NCI-H2171 treated with DMSO at 0.1 percent for 48 hours (cell line): ENCODE data around the gene RALGAPB.
"Not testable (repeated sequence)": the region's sequence is repeated elsewhere in the genome, so short reads cannot be mapped to it uniquely, and the experiment has no call there.

Source experiments
- DNase-seq: peaks from one replicate; lab custom pipeline; 2025; lab: John Stamatoyannopoulos, UW

Gene RALGAPB

DNA sequence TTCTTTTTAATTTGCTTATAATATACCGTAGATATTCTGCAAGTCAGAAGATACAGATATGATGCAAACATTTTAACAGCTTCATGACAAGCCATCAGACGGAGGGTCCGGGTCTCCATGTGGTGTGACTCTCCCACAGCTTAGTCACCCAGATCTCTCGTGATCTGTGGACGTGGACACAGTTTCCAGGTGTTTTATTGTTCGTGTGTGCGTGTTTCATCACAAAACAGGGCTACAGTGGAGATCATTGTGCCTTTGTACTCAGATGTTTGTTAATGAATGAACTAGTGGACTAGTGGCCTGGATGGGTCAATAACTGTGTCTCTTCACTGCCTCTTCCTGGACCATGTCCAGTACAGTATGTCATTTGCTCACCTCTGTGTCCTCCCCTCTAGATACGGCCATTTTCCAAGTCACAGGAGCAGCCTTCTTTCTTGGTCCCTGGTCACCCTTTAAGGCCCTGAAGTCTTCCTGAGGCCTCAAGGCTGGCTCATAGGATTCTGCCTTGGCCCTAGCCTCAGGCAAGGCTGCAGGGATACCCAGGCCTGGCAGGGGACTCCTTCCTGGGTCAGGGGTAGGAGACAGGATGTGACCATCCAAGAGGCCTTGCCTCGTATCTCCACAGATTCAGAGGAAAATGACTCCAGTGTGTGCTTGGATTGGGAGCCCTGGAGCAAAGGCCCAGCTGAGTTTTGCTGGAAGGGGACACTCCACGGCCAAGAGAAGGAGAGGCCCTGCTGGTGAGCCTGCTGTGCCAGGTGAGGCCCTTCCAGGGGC is 112.9 kb downstream of the RALGAPB start:
- DNase-seq, result no peak

- no peak for DNase-seq
These were observed 113.5 kb downstream of the RALGAPB start for GRCh38 chr20:38586181-38586525.

DNA sequence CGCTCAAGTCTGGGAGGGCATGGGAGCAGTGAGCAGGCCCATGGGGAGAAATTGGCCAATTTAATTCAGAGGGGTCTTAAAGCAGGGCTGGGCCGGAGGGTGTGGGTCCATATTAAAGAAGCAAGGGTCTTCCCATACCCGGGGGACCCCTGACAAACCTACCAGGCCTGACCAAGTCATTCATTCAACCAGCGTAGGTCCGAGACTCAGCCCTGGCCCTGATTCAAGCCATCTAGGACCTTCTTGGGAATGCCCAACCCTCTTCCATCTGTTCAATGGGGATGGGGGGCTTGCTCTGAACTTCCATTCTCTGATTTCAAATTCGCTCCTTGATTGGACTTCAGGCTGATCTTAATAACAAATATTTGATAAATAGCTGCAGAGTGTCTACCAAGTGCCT is 115.7 kb downstream of the RALGAPB start:
- DNase-seq, result no peak

DNA sequence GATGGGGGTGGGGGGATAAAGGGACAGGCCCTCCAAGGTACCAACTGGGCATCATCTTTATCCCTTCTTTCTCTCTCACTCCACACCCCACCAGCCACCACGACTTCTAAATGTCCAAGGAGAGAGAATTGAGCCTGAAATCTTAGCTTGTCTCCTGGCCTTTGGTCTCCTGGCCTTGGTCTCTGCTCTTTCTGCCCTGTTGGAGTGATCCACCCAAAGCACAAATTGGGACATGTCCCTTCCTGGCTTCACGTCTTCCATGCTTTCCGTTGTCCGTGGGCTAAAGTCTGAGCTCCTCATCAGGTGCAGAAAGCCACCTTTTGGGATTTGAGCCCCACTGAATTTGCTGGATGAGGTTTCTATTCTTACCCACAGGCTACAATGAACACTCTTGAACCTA is 116.7 kb downstream of the RALGAPB start:
- no peak for DNase-seq

- DNase-seq, result no peak
These were observed 117.5 kb downstream of the RALGAPB start for GRCh38 chr20:38589967-38590675.

GRCh38 chr20:38590676-38591473 is 118.2 kb downstream of the RALGAPB start:
- DNase-seq, result no peak

GRCh38 chr20:38591474-38592410 is 119.1 kb downstream of the RALGAPB start:
- DNase-seq, result no peak

- DNase-seq, result not testable (repeated sequence)
These were observed 119.8 kb downstream of the RALGAPB start for GRCh38 chr20:38592411-38592790.

DNA sequence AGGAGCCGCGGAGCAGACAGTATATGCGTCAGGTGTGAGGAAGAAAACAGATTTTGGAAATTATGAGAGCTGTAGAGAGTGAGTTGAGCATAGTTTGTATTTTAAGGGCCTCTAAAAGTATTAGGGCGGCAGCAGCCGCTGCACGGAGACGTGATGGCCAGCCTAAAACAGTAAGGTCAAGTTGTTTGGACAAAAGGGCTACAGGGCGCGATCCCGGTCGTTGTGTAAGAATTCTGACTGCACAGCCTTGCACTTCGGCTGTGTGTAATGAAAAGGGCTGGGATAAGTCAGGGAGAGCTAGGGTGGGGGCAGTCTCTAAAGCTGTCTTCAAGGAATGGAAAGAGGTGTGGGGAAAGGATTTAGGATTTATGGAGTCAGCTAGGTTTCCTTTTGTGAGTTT is 121.6 kb downstream of the RALGAPB start:
- not testable (repeated sequence) for DNase-seq

- not testable (repeated sequence) for DNase-seq
These were observed 123.2 kb downstream of the RALGAPB start for GRCh38 chr20:38595886-38596285.

- DNase-seq, result no peak
These were observed 126.8 kb downstream of the RALGAPB start for GRCh38 chr20:38599410-38599882.

DNA sequence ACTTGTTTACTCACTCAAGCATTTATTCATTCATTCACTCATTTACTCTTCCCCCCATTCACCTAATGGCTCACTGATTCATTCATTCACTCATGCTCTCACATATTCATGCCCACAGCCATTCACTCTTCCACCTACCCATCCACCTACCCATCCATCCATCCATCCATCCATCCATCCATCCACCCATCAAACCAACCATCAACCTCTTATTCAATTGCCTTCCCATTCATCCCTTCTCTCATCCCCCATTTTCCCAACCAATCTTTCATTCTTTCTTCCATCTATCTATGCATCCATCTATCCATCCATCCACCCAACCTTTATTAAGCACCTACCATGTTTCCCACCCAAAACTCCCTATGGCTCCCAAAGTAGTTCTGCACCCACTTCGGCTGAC is 127.4 kb downstream of the RALGAPB start:
- no peak for DNase-seq

DNA sequence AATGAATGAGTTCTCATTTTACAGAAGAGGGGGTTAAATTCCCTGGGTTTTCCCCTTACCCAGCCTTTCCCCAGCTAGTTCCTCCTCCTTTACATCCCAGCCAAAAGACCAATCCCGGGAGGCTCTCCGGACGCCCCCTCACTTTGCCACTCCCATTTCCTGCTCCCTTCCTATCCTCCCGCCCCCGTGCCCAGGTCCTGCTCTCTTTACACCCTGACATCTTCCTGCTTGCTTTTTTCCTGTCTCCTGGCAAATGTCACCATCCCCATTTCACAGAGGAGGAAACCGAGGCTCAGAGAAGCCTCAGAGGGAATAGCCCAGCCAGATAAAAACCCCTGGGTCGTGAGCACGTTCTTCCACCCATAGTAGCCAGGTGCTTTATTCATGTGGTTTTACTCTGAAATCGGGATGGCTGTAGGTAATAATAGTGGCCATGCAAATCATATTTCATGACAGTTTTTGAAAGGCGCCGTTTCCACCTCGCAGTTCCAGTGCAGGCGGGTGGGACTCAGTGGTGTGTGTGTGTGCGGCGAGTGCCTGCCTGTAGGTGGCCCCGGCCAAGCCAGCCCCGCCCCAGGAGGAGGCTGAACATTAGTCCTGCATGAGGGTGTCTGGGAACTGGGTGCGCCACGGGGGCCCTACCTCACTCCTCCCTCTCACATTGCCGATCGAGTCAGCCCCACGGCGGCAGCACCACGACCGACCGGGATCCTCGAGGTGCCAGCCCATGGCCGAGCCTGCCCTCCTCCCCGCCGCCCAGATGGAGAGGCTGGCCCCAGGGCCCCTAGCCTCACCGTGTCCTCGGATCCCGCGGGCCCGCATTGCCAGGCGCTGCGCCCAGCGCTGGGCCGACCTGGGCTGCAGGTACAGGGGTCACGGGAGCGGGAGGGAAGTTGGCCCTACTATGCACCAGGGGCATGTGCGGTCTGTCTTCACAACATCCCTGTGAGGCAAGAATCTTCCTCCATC is 128.9 kb downstream of the RALGAPB start, which contains the start of gene ARHGAP40:
ARHGAP40 (plus strand) TSS at position 594 of the 969 bp plus-strand sequence.
- DNase-seq, result peak; percentile 35

GRCh38 chr20:38602185-38602581 is 129.5 kb downstream of the RALGAPB start:
- no peak for DNase-seq

DNA sequence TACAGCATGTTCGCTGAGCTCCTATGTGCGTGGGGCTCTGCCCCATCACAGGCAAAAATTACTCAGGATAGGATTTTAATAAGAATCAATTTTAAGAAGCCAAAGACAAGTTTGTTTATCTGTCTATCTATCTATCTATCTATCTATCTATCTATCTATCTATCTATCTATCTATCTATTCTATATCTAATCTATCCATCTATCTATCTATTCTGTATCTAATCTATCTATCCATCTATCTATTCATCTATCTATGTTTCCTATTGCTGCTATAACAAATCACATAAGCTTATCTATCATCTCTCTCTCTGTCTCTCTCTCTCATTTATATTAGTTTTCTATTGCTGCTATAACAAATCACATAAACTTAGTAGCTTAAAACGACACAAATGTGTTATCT is 130.6 kb downstream of the RALGAPB start:
- no peak for DNase-seq

- DNase-seq, result no peak
These were observed 132.2 kb downstream of the RALGAPB start for GRCh38 chr20:38604873-38605303.

DNA sequence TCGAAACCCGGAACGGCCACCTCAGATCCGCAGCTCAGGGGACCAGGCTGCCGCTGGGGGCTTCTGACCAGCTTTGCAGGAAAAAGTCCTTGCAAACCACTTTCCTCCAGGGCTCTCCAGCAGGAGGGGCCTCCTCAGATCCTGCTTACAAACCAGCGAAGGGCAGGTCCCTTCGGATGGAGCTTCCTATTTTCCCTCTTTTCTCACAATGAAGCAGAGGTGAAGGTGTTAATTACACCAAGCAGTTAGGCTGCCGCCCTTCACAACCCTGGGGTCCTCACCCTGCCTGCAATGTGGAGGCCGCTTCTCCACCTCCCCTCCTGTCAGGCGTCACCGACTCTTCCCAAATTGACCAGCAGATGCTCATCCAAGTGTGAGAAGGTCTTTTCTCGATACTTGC is 134.7 kb downstream of the RALGAPB start:
- DNase-seq, result no peak

GRCh38 chr20:38608188-38608587 is 135.5 kb downstream of the RALGAPB start:
- DNase-seq, result no peak

GRCh38 chr20:38609815-38610214 is 137.2 kb downstream of the RALGAPB start:
- DNase-seq, result no peak

GRCh38 chr20:38610521-38610920 is 137.9 kb downstream of the RALGAPB start:
- no peak for DNase-seq
